GM12878 (cell line): ENCODE measurements around the gene CELSR2. TPM values are rescaled to one million over a fixed set of nuclear protein-coding genes. Genes with fewer than 3 reads are reported as not detected.

Experiments
- ATAC-seq: fragments of 200-7000 bp; cut with Tn5 transposase; 3 replicates; pipeline ENCODE4 v1.9.1; 2020; ENCODE audit warnings: mild to moderate bottlenecking, moderate library complexity
- BruUV-seq: library from RNA; stranded (reverse); fragments of 400-500 nt; replicated peaks from 2 replicates; lab custom pipeline; 2021; lab: Mats Ljungman, UMichigan
- CTCF ChIA-PET: fragments of 300-600 bp; sonication (Branson Sonifier 250); formaldehyde crosslinking; extraction: SDS; loops from one replicate; lab custom pipeline; 2021; ENCODE audit warnings: inconsistent platforms; lab: Yijun Ruan, JAX
- POLR2A ChIA-PET: fragments of 350-600 bp; formaldehyde crosslinking; extraction: SDS; loops from one replicate; lab custom pipeline; 2021; ENCODE audit warnings: inconsistent platforms; lab: Charles Lee
- RAD21 ChIA-PET: fragments of 300-600 bp; sonication (Branson Sonifier 250); formaldehyde crosslinking; loops from one replicate; lab custom pipeline; 2023; ENCODE audit warnings: antibody characterized with exemption; ENCODE audit not compliant: unreplicated experiment; lab: Charles Lee
- SMC1A ChIA-PET: fragments of 300-600 bp; sonication (Branson Sonifier 250); formaldehyde crosslinking; loops from one replicate; lab custom pipeline; 2023; ENCODE audit not compliant: unreplicated experiment, uncharacterized antibody; lab: Charles Lee
- DNase-seq: peaks from one replicate; pipeline ENCODE4 v3.0.0-alpha.2; 2011; ENCODE audit warnings: low read depth, low spot score
- FAIRE-seq: peaks from 3 replicates; lab custom pipeline; 2011; peaks lifted over from hg19 to GRCh38; lab: Jason Lieb, UNC
- H2AFZ ChIP-seq: 2 replicates; pipeline ENCODE4 v1.6.0; 2011; ENCODE audit warnings: low read depth, low read length, control low read depth; ENCODE audit not compliant: control insufficient read depth
- H3K27ac ChIP-seq: 2 replicates; pipeline ENCODE4 v1.5.1; 2011; ENCODE audit warnings: control low read depth; ENCODE audit not compliant: control insufficient read depth, insufficient read depth
- H3K27me3 ChIP-seq, 2 experiments: replicated peaks in 1 of 2; 2 replicates each; pipeline versions ENCODE4 v1.6.0 to v1.6.1; 2011; ENCODE audit warnings: low read length in 1 of 2; ENCODE audit not compliant: control insufficient read depth in 2 of 2, insufficient read depth in 2 of 2
- H3K36me3 ChIP-seq, 2 experiments: 2 replicates each; pipeline ENCODE4 v1.5.1; 2011; ENCODE audit warnings: low read length in 1 of 2; ENCODE audit not compliant: control insufficient read depth in 2 of 2, insufficient read depth in 2 of 2
- H3K4me1 ChIP-seq: 2 replicates; pipeline ENCODE4 v1.6.1; 2011; ENCODE audit warnings: mild to moderate bottlenecking, low read length, moderate library complexity, mixed read lengths; ENCODE audit not compliant: control insufficient read depth, insufficient read depth
- H3K4me2 ChIP-seq: 2 replicates; pipeline ENCODE4 v1.6.0; 2011; ENCODE audit warnings: control low read depth; ENCODE audit not compliant: control insufficient read depth, insufficient read depth
- H3K4me3 ChIP-seq: fragments of 200-600 bp; sonication (generic); 2 replicates; pipeline ENCODE4 v1.5.1; 2016
- H3K79me2 ChIP-seq: 2 replicates; pipeline ENCODE4 v1.6.0; 2011; ENCODE audit warnings: low read length; ENCODE audit not compliant: control insufficient read depth, insufficient read depth
- H3K9ac ChIP-seq: 2 replicates; pipeline ENCODE4 v1.8.0; 2011; ENCODE audit warnings: low read length, control low read depth, mixed read lengths; ENCODE audit not compliant: control insufficient read depth, insufficient read depth
- H3K9me3 ChIP-seq: replicated peaks from 3 replicates; pipeline ENCODE4 v1.5.1; 2011; ENCODE audit warnings: mild to moderate bottlenecking, low read length; ENCODE audit not compliant: control insufficient read depth, insufficient read depth
- H4K20me1 ChIP-seq: 2 replicates; pipeline ENCODE4 v1.6.0; 2011; ENCODE audit not compliant: control insufficient read depth, insufficient read depth
- ASH2L ChIP-seq: fragments of 300-600, 200-600 bp; sonication (generic); IDR thresholded peaks from 2 replicates; pipeline ENCODE4 v1.6.1; 2017; ENCODE audit warnings: low read depth, mild to moderate bottlenecking, borderline replicate concordance
- CEBPB ChIP-seq, 2 experiments: fragments of 150-350 bp in 1 of 2; IDR thresholded peaks; 2 replicates each; pipeline ENCODE4 v1.6.1; 2012 to 2014; ENCODE audit warnings: low read depth in 2 of 2, low read length in 2 of 2, borderline replicate concordance in 1 of 2, inconsistent platforms in 1 of 2
- CHD2 ChIP-seq: IDR thresholded peaks from 2 replicates; pipeline ENCODE4 v1.6.1; 2011; ENCODE audit warnings: low read depth, low read length, improper control_type of control experiment, borderline replicate concordance
- CHD4 ChIP-seq: fragments of 200-600 bp; sonication (generic); IDR thresholded peaks from 2 replicates; pipeline ENCODE4 v1.6.1; 2016; ENCODE audit warnings: mild to moderate bottlenecking
- ELK1 ChIP-seq: IDR thresholded peaks from 2 replicates; pipeline ENCODE4 v1.6.1; 2012; ENCODE audit warnings: low read depth, low read length, improper control_type of control experiment
- HCFC1 ChIP-seq: fragments of 150-350 bp; IDR thresholded peaks from 2 replicates; pipeline ENCODE4 v1.6.1; 2014; ENCODE audit warnings: low read length
- HDGF ChIP-seq: fragments of 450-650 bp; IDR thresholded peaks from 2 replicates; pipeline ENCODE4 v1.6.1; 2016; ENCODE audit warnings: antibody characterized with exemption
- LARP7 ChIP-seq: fragments of 450-650 bp; IDR thresholded peaks from 2 replicates; pipeline ENCODE4 v1.6.1; 2017; ENCODE audit warnings: mild to moderate bottlenecking
- MTA2 ChIP-seq: fragments of 450-650 bp; IDR thresholded peaks from 2 replicates; pipeline ENCODE4 v1.6.1; 2016; ENCODE audit warnings: low read depth, mild to moderate bottlenecking, moderate library complexity
- NFYA ChIP-seq: IDR thresholded peaks from 2 replicates; pipeline ENCODE4 v1.6.1; 2011; ENCODE audit warnings: low read depth, mild to moderate bottlenecking, low read length, improper control_type of control experiment, borderline replicate concordance
- NR2C1 ChIP-seq: fragments of 450-650 bp; IDR thresholded peaks from 2 replicates; pipeline ENCODE4 v1.6.1; 2017; ENCODE audit warnings: antibody characterized with exemption, mild to moderate bottlenecking, moderate library complexity
- SP1 ChIP-seq: IDR thresholded peaks from one replicate; pipeline ENCODE4 v1.6.1; 2011; ENCODE audit warnings: low read depth, low read length
- SPI1 ChIP-seq: IDR thresholded peaks from 2 replicates; pipeline ENCODE4 v1.6.1; 2011; ENCODE audit warnings: low read depth, mild to moderate bottlenecking, low read length, moderate library complexity, borderline replicate concordance; ENCODE audit not compliant: insufficient read depth
- ZZZ3 ChIP-seq: IDR thresholded peaks from 2 replicates; pipeline ENCODE4 v1.6.1; 2011; ENCODE audit warnings: low read depth; ENCODE audit not compliant: control insufficient read depth, insufficient read length
- WGBS: methylation state at CpG from one replicate; pipeline ENCODE4 v1.1.6; 2016; ENCODE audit warnings: low lambda C conversion rate; ENCODE audit not compliant: insufficient replicate concordance, insufficient coverage; ENCODE audit errors: missing lambda C conversion rate; 5-methylcytosine and 5-hydroxymethylcytosine counted together
- in situ Hi-C: fragments of 300-500 bp; cut with MboI; formaldehyde crosslinking; loops from 9 replicates; pipeline ENCODE4 v1.14.3; 2018; ENCODE audit warnings: mixed read lengths
- intact Hi-C: fragments of 100-400 bp; cut with micrococcal nuclease; formaldehyde crosslinking; loops from one replicate; pipeline ENCODE4 v1.14.2; 2022; ENCODE audit not compliant: unreplicated experiment
- polyA plus RNA-seq, 11 experiments: library from polyadenylated mRNA; depleted of rRNA in 4 of 11; unstranded in 6 of 11; stranded (reverse) in 5 of 11; fragments of >200 nt; fragmentation: Nextera tagmentation in 4 of 11; fragmentation: Illumina TruSeq in 1 of 11; extraction: Ambion mirVana in 4 of 11; extraction: Trizol in 1 of 11; gene quantifications; 1 replicate in 1 of 11; 2 replicates in 10 of 11; pipeline versions ENCODE4 v1.2.1 to v1.2.3, GENCODE V29; 2011 to 2016; ENCODE audit warnings: inconsistent platforms in 2 of 11, missing spikeins in 2 of 11, low read depth in 1 of 11
- total RNA-seq, 4 experiments: library from RNA; depleted of rRNA in 3 of 4; stranded (reverse); fragments of >200 nt in 3 of 4; fragmentation: Illumina TruSeq in 1 of 4; extraction: Trizol in 1 of 4; gene quantifications; 2 replicates each; pipeline versions ENCODE4 v1.2.1 to v1.2.3, GENCODE V29; 2013 to 2021
- TF ChIP-seq, protein P1 (sequence below): fragments of 450-650 bp; conservative IDR thresholded peaks from 2 replicates; pipeline ENCODE4 v1.6.1; 2017; ENCODE audit warnings: mild to moderate bottlenecking, moderate library complexity
- TF ChIP-seq, protein P2 (sequence below): fragments of 450-650 bp; IDR thresholded peaks from 2 replicates; pipeline ENCODE4 v1.6.1; 2017; ENCODE audit warnings: antibody characterized with exemption, mild to moderate bottlenecking, moderate library complexity
- TF ChIP-seq, protein P3 (sequence below): IDR thresholded peaks from 2 replicates; pipeline ENCODE4 v1.6.1; 2011; ENCODE audit warnings: borderline replicate concordance, low read depth, mild to moderate bottlenecking, moderate library complexity, low read length; ENCODE audit not compliant: insufficient read depth, poor library complexity, severe bottlenecking

The CELSR2 gene
- total and polyA plus RNA-seq, 10 of the 15 experiments (the other 5 are each of a cell fraction or from before 2014, with no cell fraction given): under 0.01 to 0.15 (median 0.04) TPM; not detected in 2

GRCh38 chr1:109237512-109237911, 11.8 kb upstream of the CELSR2 start (continued):
- TF ChIP-seq, protein P1, sequence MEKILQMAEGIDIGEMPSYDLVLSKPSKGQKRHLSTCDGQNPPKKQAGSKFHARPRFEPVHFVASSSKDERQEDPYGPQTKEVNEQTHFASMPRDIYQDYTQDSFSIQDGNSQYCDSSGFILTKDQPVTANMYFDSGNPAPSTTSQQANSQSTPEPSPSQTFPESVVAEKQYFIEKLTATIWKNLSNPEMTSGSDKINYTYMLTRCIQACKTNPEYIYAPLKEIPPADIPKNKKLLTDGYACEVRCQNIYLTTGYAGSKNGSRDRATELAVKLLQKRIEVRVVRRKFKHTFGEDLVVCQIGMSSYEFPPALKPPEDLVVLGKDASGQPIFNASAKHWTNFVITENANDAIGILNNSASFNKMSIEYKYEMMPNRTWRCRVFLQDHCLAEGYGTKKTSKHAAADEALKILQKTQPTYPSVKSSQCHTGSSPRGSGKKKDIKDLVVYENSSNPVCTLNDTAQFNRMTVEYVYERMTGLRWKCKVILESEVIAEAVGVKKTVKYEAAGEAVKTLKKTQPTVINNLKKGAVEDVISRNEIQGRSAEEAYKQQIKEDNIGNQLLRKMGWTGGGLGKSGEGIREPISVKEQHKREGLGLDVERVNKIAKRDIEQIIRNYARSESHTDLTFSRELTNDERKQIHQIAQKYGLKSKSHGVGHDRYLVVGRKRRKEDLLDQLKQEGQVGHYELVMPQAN: no peak
- no peak for TF ChIP-seq NR2C1
- TF ChIP-seq SPI1: no peak
- TF ChIP-seq, protein P2, sequence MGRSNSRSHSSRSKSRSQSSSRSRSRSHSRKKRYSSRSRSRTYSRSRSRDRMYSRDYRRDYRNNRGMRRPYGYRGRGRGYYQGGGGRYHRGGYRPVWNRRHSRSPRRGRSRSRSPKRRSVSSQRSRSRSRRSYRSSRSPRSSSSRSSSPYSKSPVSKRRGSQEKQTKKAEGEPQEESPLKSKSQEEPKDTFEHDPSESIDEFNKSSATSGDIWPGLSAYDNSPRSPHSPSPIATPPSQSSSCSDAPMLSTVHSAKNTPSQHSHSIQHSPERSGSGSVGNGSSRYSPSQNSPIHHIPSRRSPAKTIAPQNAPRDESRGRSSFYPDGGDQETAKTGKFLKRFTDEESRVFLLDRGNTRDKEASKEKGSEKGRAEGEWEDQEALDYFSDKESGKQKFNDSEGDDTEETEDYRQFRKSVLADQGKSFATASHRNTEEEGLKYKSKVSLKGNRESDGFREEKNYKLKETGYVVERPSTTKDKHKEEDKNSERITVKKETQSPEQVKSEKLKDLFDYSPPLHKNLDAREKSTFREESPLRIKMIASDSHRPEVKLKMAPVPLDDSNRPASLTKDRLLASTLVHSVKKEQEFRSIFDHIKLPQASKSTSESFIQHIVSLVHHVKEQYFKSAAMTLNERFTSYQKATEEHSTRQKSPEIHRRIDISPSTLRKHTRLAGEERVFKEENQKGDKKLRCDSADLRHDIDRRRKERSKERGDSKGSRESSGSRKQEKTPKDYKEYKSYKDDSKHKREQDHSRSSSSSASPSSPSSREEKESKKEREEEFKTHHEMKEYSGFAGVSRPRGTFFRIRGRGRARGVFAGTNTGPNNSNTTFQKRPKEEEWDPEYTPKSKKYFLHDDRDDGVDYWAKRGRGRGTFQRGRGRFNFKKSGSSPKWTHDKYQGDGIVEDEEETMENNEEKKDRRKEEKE: no peak
- TF ChIP-seq, all 136 proteins: peak for 0

DNA sequence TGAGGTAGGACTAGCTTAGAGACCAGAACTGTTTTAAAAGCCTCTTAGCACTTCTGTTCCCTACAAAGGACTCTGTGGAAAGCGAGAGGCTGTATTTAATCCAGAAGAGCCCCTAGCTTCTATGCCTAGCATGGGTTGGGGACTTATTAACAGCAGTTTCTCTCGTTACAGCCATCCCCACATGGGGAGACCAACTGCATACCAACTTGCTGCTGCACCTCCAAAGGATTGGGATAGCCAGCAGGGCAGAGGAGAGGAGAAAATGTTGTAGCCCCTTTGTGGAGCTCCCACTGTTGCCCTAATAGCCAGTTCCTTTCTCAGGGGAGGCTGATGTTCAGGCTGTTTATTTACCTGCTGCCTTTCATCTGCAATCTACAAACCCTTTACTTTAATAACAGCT, 11.0 kb upstream of the CELSR2 start:
- intact Hi-C loops (no loop called here), in situ Hi-C loops (no loop called here)
- no peak overlapping the region for H3K9ac ChIP-seq
- no peak overlapping the region for H3K4me3 ChIP-seq
- no peak for DNase-seq
- no peak overlapping the region for H3K4me2 ChIP-seq
- no peaks in the 10 kb centered on the region for H3K27me3 ChIP-seq
- RAD21 ChIA-PET: no interaction called here
- WGBS: 100% methylated on average over 2 of the region's 2 CpGs
- CTCF ChIA-PET: interaction anchor here (1.3 to 2.4 kb wide), 4 partner anchors 37 to 294 kb away, joined by 4 to 11 read pairs (median 8); no protein-coding TSS in a partner anchor
- SMC1A ChIA-PET: no interaction called here
- H4K20me1 ChIP-seq: no peaks in the 10 kb centered on the region
- H3K9me3 ChIP-seq: no peaks in the 10 kb centered on the region
- no peaks in the 10 kb centered on the region for H3K79me2 ChIP-seq
- H2AFZ ChIP-seq: no peak overlapping the region
- no peaks in the 10 kb centered on the region for H3K4me1 ChIP-seq
- POLR2A ChIA-PET: no interaction called here
- no TSS peak for BruUV-seq
- no peak overlapping the region for H3K27ac ChIP-seq
- no peak for ATAC-seq
- FAIRE-seq: no peak
- peaks cover 18 to 36% of the 10 kb centered on the region in 2 experiments for H3K36me3 ChIP-seq
- TF ChIP-seq CHD4 (no peak), LARP7 (no peak), MTA2 (no peak), HDGF (no peak), ELK1 (no peak), CHD2 (no peak), ASH2L (no peak), HCFC1 (no peak), SP1 (no peak), NFYA (no peak), CEBPB (IDR thresholded peaks at IDR 0.05; ENCODE audit: borderline replicate concordance in 1 of 2, low read depth in 2 of 2, low read length in 2 of 2) (no peak), ZZZ3 (no peak)
- TF ChIP-seq, protein P3, sequence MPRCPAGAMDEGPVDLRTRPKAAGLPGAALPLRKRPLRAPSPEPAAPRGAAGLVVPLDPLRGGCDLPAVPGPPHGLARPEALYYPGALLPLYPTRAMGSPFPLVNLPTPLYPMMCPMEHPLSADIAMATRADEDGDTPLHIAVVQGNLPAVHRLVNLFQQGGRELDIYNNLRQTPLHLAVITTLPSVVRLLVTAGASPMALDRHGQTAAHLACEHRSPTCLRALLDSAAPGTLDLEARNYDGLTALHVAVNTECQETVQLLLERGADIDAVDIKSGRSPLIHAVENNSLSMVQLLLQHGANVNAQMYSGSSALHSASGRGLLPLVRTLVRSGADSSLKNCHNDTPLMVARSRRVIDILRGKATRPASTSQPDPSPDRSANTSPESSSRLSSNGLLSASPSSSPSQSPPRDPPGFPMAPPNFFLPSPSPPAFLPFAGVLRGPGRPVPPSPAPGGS: no peak
